Thoracic aorta (tissue), 2 donors: Measurements from ENCODE around the gene ADH6. TPM values are rescaled to one million over a fixed set of nuclear protein-coding genes. Genes with fewer than 3 reads are reported as not detected.
"Not testable (repeated sequence)": the region's sequence is repeated elsewhere in the genome, so short reads cannot be mapped to it uniquely, and the experiment has no call there.

Source experiments
- ATAC-seq: fragments of 150-250 bp; one replicate; pipeline ENCODE4 v1.8.0; 2017; ENCODE audit warnings: low read depth; ENCODE audit not compliant: insufficient number of reproducible peaks, low FRiP score
- DNase-seq: peaks from one replicate; pipeline ENCODE4 v3.0.0-alpha.2; 2020; ENCODE audit warnings: low spot score
- H3K27ac ChIP-seq, 2 donors: fragments of 200-600 bp; sonication (generic); 1 replicate in 1 of 2; 2 replicates in 1 of 2; pipeline ENCODE4 v1.5.1; 2016; ENCODE audit warnings: mild to moderate bottlenecking in 2 of 2, moderate library complexity in 2 of 2
- H3K27me3 ChIP-seq: fragments of 200-600 bp; sonication (generic); replicated peaks from 2 replicates; pipeline ENCODE4 v1.6.0; 2016; ENCODE audit warnings: mild to moderate bottlenecking; ENCODE audit not compliant: insufficient read depth
- H3K36me3 ChIP-seq: fragments of 200-600 bp; sonication (generic); one replicate; pipeline ENCODE4 v1.5.1; 2016
- H3K4me1 ChIP-seq, 2 donors: fragments of 200-600 bp; sonication (generic); 1 replicate in 1 of 2; 2 replicates in 1 of 2; pipeline versions ENCODE4 v1.5.1 to v1.6.0; 2016; ENCODE audit warnings: low read depth in 2 of 2, mild to moderate bottlenecking in 1 of 2; ENCODE audit not compliant: control insufficient read depth in 1 of 2
- H3K4me3 ChIP-seq: fragments of 200-600 bp; sonication (generic); 2 replicates; pipeline ENCODE4 v1.5.1; 2016; ENCODE audit warnings: mild to moderate bottlenecking
- H3K9me3 ChIP-seq: fragments of 200-600 bp; sonication (generic); 2 replicates; pipeline ENCODE4 v1.5.1; 2016
- CTCF ChIP-seq: fragments of 200-600 bp; sonication (generic); IDR thresholded peaks from one replicate; pipeline ENCODE4 v1.5.1; 2019; ENCODE audit warnings: antibody characterized with exemption
- total RNA-seq, 2 donors: library from RNA; depleted of rRNA; stranded (reverse); fragments of >200 nt; gene quantifications; one replicate each; pipeline versions ENCODE4 v1.1.0 to v1.2.3, GENCODE V29; 2016

The ADH6 gene
- total RNA-seq, 2 donors from 2014 or later: 0.41 TPM; not detected in 1

GRCh38 chr4:99234331-99235010 lies 15.4 kb upstream of the ADH6 start:
- ATAC-seq (no peak), DNase-seq (no peak)
- Histone ChIP-seq H3K4me1 (peaks cover 7 to 11% of the 10 kb centered on the region in 2 donors), H3K27ac (peak overlapping the region; percentile 18 to 60), H3K36me3 (no peaks in the 10 kb centered on the region), H3K9me3 (peaks cover 4% of the 10 kb centered on the region), H3K27me3 (no peaks in the 10 kb centered on the region), H3K4me3 (no peak overlapping the region)
- no peak for TF ChIP-seq CTCF

- H3K4me1 ChIP-seq: peaks cover 7 to 11% of the 10 kb centered on the region in 2 donors
- not testable (repeated sequence) for ATAC-seq
These were observed 14.4 kb upstream of the ADH6 start for GRCh38 chr4:99233397-99233796.

GRCh38 chr4:99228706-99229105 lies 9.7 kb upstream of the ADH6 start:
- not testable (repeated sequence) for H3K27ac ChIP-seq, ATAC-seq, H3K4me1 ChIP-seq, DNase-seq, H3K27me3 ChIP-seq, H3K9me3 ChIP-seq, H3K4me3 ChIP-seq, H3K36me3 ChIP-seq

More at GRCh38 chr4:99233397-99233796, 14.4 kb upstream of the ADH6 start:
- not testable (repeated sequence) for H3K36me3 ChIP-seq, H3K4me3 ChIP-seq, H3K27ac ChIP-seq, H3K9me3 ChIP-seq, H3K27me3 ChIP-seq, DNase-seq

GRCh38 chr4:99227646-99228045 lies 8.6 kb upstream of the ADH6 start:
- not testable (repeated sequence) for H3K4me1 ChIP-seq, H3K27me3 ChIP-seq, DNase-seq, H3K36me3 ChIP-seq, H3K27ac ChIP-seq, ATAC-seq, H3K9me3 ChIP-seq, H3K4me3 ChIP-seq

GRCh38 chr4:99221980-99222379 lies 2.9 kb upstream of the ADH6 start:
- Histone ChIP-seq H3K9me3 (no peaks in the 10 kb centered on the region), H3K27me3 (no peaks in the 10 kb centered on the region), H3K4me1 (peaks cover 6 to 9% of the 10 kb centered on the region in 2 donors), H3K4me3 (no peak overlapping the region), H3K36me3 (no peaks in the 10 kb centered on the region), H3K27ac (peak overlapping the region in 1 of 2 donors; percentile 16)
- no peak for TF ChIP-seq CTCF
- ATAC-seq: no peak
- no peak for DNase-seq

GRCh38 chr4:99219479-99219878 lies 433 bp upstream of the ADH6 start:
- H3K27me3 ChIP-seq: no peaks in the 10 kb centered on the region
- no peak for TF ChIP-seq CTCF
- no peaks in the 10 kb centered on the region for H3K9me3 ChIP-seq
- H3K36me3 ChIP-seq: no peaks in the 10 kb centered on the region
- ATAC-seq (no peak), DNase-seq (no peak)
- peaks cover 6 to 9% of the 10 kb centered on the region in 2 donors for H3K4me1 ChIP-seq
- no peak overlapping the region for H3K4me3 ChIP-seq
- no peak overlapping the region for H3K27ac ChIP-seq

- Histone ChIP-seq H3K4me1 (peaks cover under 1 to 10% of the 10 kb centered on the region in 2 donors), H3K27me3 (no peaks in the 10 kb centered on the region), H3K4me3 (no peak overlapping the region), H3K27ac (no peak overlapping the region), H3K36me3 (no peaks in the 10 kb centered on the region), H3K9me3 (no peaks in the 10 kb centered on the region)
- no peak for DNase-seq
- ATAC-seq: no peak
- no peak for TF ChIP-seq CTCF
These were observed 3.5 kb downstream of the ADH6 start for GRCh38 chr4:99215521-99215920.
